H9 (cell line): ENCODE data around the gene C2orf42. TPM values are rescaled to one million over a fixed set of nuclear protein-coding genes. Genes with fewer than 3 reads are reported as not detected.

Source experiments
- DNase-seq: peaks from one replicate; pipeline ENCODE4 v3.0.0-alpha.2; 2017
- H2AFZ ChIP-seq: one replicate; pipeline ENCODE4 v1.6.1; 2013; ENCODE audit warnings: mild to moderate bottlenecking, low read length, control low read depth, moderate library complexity
- H2AK5ac ChIP-seq: 2 replicates; pipeline ENCODE4 v1.6.1; 2013; ENCODE audit warnings: low read length, control low read depth, mixed read lengths; ENCODE audit not compliant: insufficient read length
- H2BK120ac ChIP-seq: one replicate; pipeline ENCODE4 v1.6.1; 2013; ENCODE audit warnings: low read depth, mild to moderate bottlenecking, low read length, control low read depth, inconsistent platforms; ENCODE audit not compliant: poor library complexity, severe bottlenecking
- H2BK12ac ChIP-seq: 2 replicates; pipeline ENCODE4 v1.6.1; 2013; ENCODE audit warnings: low read length, control low read depth, mixed read lengths, low read depth; ENCODE audit not compliant: insufficient read length
- H2BK15ac ChIP-seq: 2 replicates; pipeline ENCODE4 v1.6.1; 2013; ENCODE audit warnings: low read depth, low read length, control low read depth
- H2BK20ac ChIP-seq: one replicate; pipeline ENCODE4 v1.6.1; 2013; ENCODE audit warnings: low read depth, mild to moderate bottlenecking, low read length, control low read depth, inconsistent platforms; ENCODE audit not compliant: poor library complexity, severe bottlenecking
- H2BK5ac ChIP-seq: 2 replicates; pipeline ENCODE4 v1.6.1; 2013; ENCODE audit warnings: low read length, control low read depth, mixed read lengths; ENCODE audit not compliant: insufficient read length
- H3K14ac ChIP-seq: 2 replicates; pipeline ENCODE4 v1.6.1; 2013; ENCODE audit warnings: low read length, control low read depth; ENCODE audit not compliant: insufficient read depth
- H3K18ac ChIP-seq: 2 replicates; pipeline ENCODE4 v1.6.1; 2013; ENCODE audit warnings: low read depth, mild to moderate bottlenecking, mixed read lengths, low read length, control low read depth; ENCODE audit not compliant: insufficient read length
- H3K23ac ChIP-seq: 2 replicates; pipeline ENCODE4 v1.6.1; 2013; ENCODE audit warnings: low read length, control low read depth, mixed read lengths, low read depth; ENCODE audit not compliant: insufficient read length
- H3K23me2 ChIP-seq: 2 replicates; pipeline ENCODE4 v1.6.1; 2013; ENCODE audit warnings: low read depth, mild to moderate bottlenecking, mixed read lengths, low read length, control low read depth; ENCODE audit not compliant: insufficient read length, poor library complexity, severe bottlenecking
- H3K27ac ChIP-seq: 2 replicates; pipeline ENCODE4 v1.5.1; 2013; ENCODE audit warnings: low read length, control low read depth, mixed read lengths, low read depth; ENCODE audit not compliant: insufficient read length
- H3K27me3 ChIP-seq: 2 replicates; pipeline ENCODE4 v1.6.1; 2013; ENCODE audit warnings: low read length, control low read depth, inconsistent platforms; ENCODE audit not compliant: insufficient read depth
- H3K4ac ChIP-seq: 2 replicates; pipeline ENCODE4 v1.6.1; 2013; ENCODE audit warnings: low read depth, mild to moderate bottlenecking, control low read depth, inconsistent platforms, low read length, moderate library complexity
- H3K4me1 ChIP-seq: 2 replicates; pipeline ENCODE4 v1.6.1; 2013; ENCODE audit warnings: low read length, control low read depth, inconsistent platforms; ENCODE audit not compliant: insufficient read depth
- H3K4me2 ChIP-seq: 2 replicates; pipeline ENCODE4 v1.6.1; 2013; ENCODE audit warnings: low read length, control low read depth, mixed read lengths; ENCODE audit not compliant: insufficient read length, insufficient read depth
- H3K56ac ChIP-seq: 2 replicates; pipeline ENCODE4 v1.6.1; 2013; ENCODE audit warnings: low read depth, mild to moderate bottlenecking, mixed read lengths, low read length, control low read depth; ENCODE audit not compliant: insufficient read length
- H3K79me1 ChIP-seq: 2 replicates; pipeline ENCODE4 v1.6.1; 2013; ENCODE audit warnings: low read depth, mild to moderate bottlenecking, moderate library complexity, low read length, control low read depth, inconsistent platforms; ENCODE audit not compliant: insufficient read depth, poor library complexity, severe bottlenecking
- H3K79me2 ChIP-seq: 2 replicates; pipeline ENCODE4 v1.6.1; 2013; ENCODE audit warnings: low read length, control low read depth, inconsistent platforms; ENCODE audit not compliant: insufficient read depth
- H3K9ac ChIP-seq: 2 replicates; pipeline ENCODE4 v1.6.1; 2013; ENCODE audit warnings: low read length, control low read depth, mixed read lengths; ENCODE audit not compliant: insufficient read length; ENCODE audit errors: extremely low read depth
- H3K9me3 ChIP-seq: one replicate; pipeline ENCODE4 v1.6.1; 2013; ENCODE audit warnings: low read depth, low read length, inconsistent platforms; ENCODE audit not compliant: control insufficient read depth
- H3T11ph ChIP-seq: one replicate; pipeline ENCODE4 v1.6.1; 2013; ENCODE audit warnings: mild to moderate bottlenecking, low read length, control low read depth, inconsistent platforms
- H4K20me1 ChIP-seq: one replicate; pipeline ENCODE4 v1.6.1; 2013; ENCODE audit not compliant: control insufficient read depth, insufficient read length, insufficient read depth
- H4K5ac ChIP-seq: 2 replicates; pipeline ENCODE4 v1.6.1; 2013; ENCODE audit warnings: low read depth, mild to moderate bottlenecking, mixed read lengths, low read length, control low read depth; ENCODE audit not compliant: insufficient read length
- H4K8ac ChIP-seq: replicated peaks from 2 replicates; pipeline ENCODE4 v1.6.1; 2013; ENCODE audit warnings: low read length, control low read depth, mixed read lengths, low read depth; ENCODE audit not compliant: insufficient read length
- H4K91ac ChIP-seq: 2 replicates; pipeline ENCODE4 v1.6.1; 2013; ENCODE audit warnings: low read depth, mild to moderate bottlenecking, moderate library complexity, mixed read lengths, low read length, control low read depth; ENCODE audit not compliant: insufficient read length
- H3K27ac Mint-ChIP-seq, 3 experiments: 2 replicates in 2 of 3; 3 replicates in 1 of 3; pipeline ENCODE4 v1.8.0; 2020 to 2021; ENCODE audit warnings: mixed read lengths in 3 of 3, mild to moderate bottlenecking in 1 of 3, moderate library complexity in 1 of 3
- H3K27me3 Mint-ChIP-seq: 2 replicates; pipeline ENCODE4 v1.8.0; 2021; ENCODE audit warnings: low read depth, mild to moderate bottlenecking, moderate library complexity, mixed read lengths
- H3K36me3 Mint-ChIP-seq, 3 experiments: 2 replicates in 2 of 3; 3 replicates in 1 of 3; pipeline ENCODE4 v1.8.0; 2020 to 2021; ENCODE audit warnings: low read depth in 3 of 3, mixed read lengths in 3 of 3; ENCODE audit not compliant: insufficient read depth in 1 of 3
- H3K4me1 Mint-ChIP-seq, 2 experiments: 2 replicates each; pipeline ENCODE4 v1.8.0; 2020; ENCODE audit warnings: mixed read lengths in 2 of 2
- H3K4me3 Mint-ChIP-seq, 2 experiments: 2 replicates in 1 of 2; 3 replicates in 1 of 2; pipeline ENCODE4 v1.8.0; 2020 to 2021; ENCODE audit warnings: mild to moderate bottlenecking in 2 of 2, mixed read lengths in 2 of 2, moderate library complexity in 1 of 2
- H3K9me3 Mint-ChIP-seq, 2 experiments: 2 replicates in 1 of 2; 3 replicates in 1 of 2; pipeline ENCODE4 v1.8.0; 2020; ENCODE audit warnings: mild to moderate bottlenecking in 2 of 2, mixed read lengths in 2 of 2, moderate library complexity in 1 of 2
- CTCF ChIP-seq: fragments of 200-600 bp; sonication (generic); conservative IDR thresholded peaks from 3 replicates; pipeline ENCODE4 v1.8.0; 2021; ENCODE audit warnings: antibody characterized with exemption, mild to moderate bottlenecking
- WGBS: extraction: QIAGEN DNeasy Blood & Tissue Kit; methylation state at CpG from one replicate; pipeline ENCODE4 v1.1.7; 2013; ENCODE audit warnings: missing lambda C conversion rate, low lambda C conversion rate, mixed read lengths; ENCODE audit not compliant: insufficient read length; ENCODE audit errors: extremely low coverage; 5-methylcytosine and 5-hydroxymethylcytosine counted together
- total RNA-seq: library from RNA; stranded (reverse); gene quantifications from 2 replicates; pipeline ENCODE4 v1.2.1, GENCODE V29; 2021

C2orf42 gene
- total RNA-seq, 1 experiment from 2014 or later, result 19.0 TPM

DNA sequence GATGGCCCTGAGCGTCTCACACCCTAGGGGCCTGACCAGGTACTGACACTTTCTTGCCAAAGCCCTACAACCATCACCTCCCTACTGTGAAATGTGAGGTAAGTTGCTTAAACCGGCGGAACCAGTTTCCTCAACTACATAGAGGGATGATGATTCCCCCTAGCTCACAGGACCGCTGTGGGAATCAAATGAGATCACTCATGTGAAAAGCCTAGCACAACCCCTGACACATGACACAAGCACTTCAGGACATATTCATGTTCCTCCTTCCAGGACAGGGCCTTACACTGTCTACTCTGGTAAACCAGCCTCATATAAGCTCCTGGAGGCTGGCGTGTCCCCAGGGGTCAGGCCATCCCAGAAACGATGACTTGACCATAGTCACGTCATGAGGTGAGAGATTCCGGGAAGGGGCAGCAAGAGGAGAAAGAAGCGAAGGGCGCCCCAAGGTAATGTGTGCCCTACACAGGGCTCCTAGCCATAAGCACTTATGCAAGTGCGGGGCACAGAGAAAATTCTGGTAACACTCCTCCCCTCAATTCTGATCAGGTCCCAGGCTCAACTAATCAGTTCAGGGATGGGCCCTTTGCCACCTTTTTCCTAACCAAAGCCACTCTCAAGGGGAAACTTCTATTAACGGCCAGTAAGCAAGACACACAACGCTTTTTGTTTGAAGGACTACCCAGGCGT lies 49.5 kb downstream of the C2orf42 start:
- peak overlapping the region; percentile 95 for H3K14ac ChIP-seq
- H3K4me1 ChIP-seq, result peaks cover 7% of the 10 kb centered on the region; the same call in 1 of the 2 replicates

More for the DNA sequence above, 49.5 kb downstream of the C2orf42 start:
- Histone ChIP-seq H3K27me3 (no peaks in the 10 kb centered on the region), H2BK120ac (peak overlapping the region; percentile 91), H3K79me2 (no peaks in the 10 kb centered on the region), H4K5ac (peak overlapping the region; percentile 87), H3K9me3 (no peaks in the 10 kb centered on the region), H2AFZ (no peak overlapping the region), H3K9ac (peak overlapping the region; percentile 92), H4K8ac (peak overlapping the region; percentile 36), H3K56ac (peak overlapping the region; percentile 76), H2BK15ac (no peak overlapping the region), H3K4ac (peak overlapping the region; percentile 82), H4K20me1 (no peaks in the 10 kb centered on the region), H3K79me1 (no peaks in the 10 kb centered on the region), H3T11ph (peak overlapping the region; percentile 91), H2BK5ac (peak overlapping the region; percentile 15), H2AK5ac (peak overlapping the region; percentile 46), H3K27ac (peak overlapping the region; percentile 92), H4K91ac (peak overlapping the region; percentile 95), H2BK20ac (peak overlapping the region; percentile 7), H3K4me2 (peak overlapping the region; percentile 77), H2BK12ac (peak overlapping the region; percentile 35), H3K18ac (peak overlapping the region; percentile 95), H3K23me2 (peaks cover 5% of the 10 kb centered on the region), H3K23ac (no peak overlapping the region)
- H3K4me1 Mint-ChIP-seq, result peaks cover 38 to 47% of the 10 kb centered on the region in 2 experiments
- WGBS, result no CpG with 5 or more reads among the region's 14 CpGs
- DNase-seq, result peak; percentile 95
- H3K4me3 Mint-ChIP-seq, result peak overlapping the region; percentile 73 to 85
- no peaks in the 10 kb centered on the region for H3K27me3 Mint-ChIP-seq
- TF ChIP-seq CTCF, result peak; percentile 75
- H3K9me3 Mint-ChIP-seq, result no peaks in the 10 kb centered on the region; a peak in 1 of 5 replicates
- no peaks in the 10 kb centered on the region for H3K36me3 Mint-ChIP-seq
- H3K27ac Mint-ChIP-seq, result peak overlapping the region; percentile 99 to 100 (median 100)
